Medulla oblongata (tissue), 1 donor: Measurements from ENCODE around the gene TSC1.

Experiments
- DNase-seq: peaks from one replicate; pipeline ENCODE4 v3.0.0-alpha.2; 2015; ENCODE audit errors: extremely low spot score

The TSC1 gene

DNA sequence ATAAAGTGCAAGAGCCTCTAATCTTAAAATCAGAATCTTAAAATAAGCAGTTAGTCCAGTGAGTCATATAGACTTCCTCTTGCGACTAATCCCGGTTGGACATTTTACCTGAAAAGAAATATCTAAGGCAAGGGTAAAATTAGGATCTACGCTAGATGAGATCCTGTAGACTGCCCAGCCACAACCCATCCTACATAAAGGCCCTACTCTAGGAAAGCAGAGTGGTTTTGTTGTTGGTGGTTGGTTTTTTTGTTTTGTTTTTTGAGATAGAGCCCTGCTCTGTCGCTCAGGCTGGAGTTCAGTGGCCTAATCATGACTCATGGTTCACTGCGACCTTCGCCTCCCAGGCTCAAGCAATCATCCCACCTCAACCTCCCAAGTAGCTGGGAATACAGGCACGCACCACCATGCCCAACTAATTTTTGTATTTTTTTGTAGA is 6.9 kb downstream of the TSC1 start:
- no peak for DNase-seq

DNA sequence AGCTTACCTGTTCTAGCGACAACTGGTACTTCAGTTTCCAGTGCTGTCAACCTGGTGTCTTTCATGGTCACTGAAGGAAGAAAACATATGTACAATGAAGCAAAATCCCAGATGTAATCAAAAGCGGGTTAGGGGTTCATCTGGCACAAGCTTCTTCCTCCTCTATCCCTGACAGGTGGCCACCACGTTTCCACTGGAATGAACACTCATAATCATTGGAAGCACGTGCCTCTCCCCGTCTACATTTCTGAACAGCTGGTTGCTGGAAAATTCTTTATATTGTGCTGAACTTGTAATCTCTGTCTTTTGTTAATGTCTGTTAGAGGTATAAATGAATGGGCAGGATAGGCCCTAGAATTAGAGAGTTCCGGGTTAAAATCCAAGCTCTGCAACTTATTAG is 9.4 kb downstream of the TSC1 start:
- DNase-seq: no peak

DNA sequence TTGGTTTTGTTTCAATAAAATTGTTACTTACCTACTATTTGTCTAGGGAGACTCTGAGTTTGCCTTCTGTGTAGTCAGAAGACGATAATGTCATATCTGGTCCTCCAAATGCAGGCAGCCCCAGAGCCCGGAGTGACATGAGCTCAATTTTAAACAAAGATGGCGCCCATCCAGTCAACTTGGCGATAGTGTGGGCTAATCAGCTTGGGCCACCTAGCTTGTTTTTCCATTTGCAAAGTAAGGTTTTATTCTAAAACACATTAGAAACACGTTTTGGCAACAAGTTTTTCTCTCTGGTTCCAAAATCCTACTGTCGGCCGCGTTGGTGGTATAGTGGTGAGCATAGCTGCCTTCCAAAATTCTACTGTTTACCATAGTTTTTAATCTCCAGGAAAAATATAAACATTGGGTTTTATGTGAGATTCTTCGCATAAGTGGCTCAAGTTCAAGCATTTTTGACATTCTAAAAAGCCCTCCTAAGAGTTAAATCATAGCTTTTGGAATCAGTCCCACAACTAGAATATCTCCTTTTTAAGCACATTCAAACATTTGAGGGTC is 13.2 kb downstream of the TSC1 start:
- no peak for DNase-seq

DNA sequence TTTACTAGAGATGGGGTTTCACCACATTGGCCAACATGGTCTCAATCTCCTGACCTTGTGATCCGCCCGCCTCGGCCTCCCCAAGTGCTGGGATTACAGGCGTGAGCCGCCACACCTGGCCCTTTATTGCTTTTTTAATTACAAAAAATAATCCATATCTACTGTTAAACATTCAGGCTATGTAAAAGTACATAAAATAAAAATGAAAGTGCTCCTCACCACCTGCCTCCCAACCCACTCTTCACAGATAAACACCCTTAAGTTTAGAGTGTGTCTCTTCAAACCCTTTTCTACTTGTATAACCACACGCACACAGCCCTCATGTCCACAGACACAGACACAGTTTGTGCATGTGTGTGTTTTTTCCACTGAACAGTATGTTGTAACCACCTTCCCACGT is 16.7 kb downstream of the TSC1 start:
- DNase-seq: no peak

DNA sequence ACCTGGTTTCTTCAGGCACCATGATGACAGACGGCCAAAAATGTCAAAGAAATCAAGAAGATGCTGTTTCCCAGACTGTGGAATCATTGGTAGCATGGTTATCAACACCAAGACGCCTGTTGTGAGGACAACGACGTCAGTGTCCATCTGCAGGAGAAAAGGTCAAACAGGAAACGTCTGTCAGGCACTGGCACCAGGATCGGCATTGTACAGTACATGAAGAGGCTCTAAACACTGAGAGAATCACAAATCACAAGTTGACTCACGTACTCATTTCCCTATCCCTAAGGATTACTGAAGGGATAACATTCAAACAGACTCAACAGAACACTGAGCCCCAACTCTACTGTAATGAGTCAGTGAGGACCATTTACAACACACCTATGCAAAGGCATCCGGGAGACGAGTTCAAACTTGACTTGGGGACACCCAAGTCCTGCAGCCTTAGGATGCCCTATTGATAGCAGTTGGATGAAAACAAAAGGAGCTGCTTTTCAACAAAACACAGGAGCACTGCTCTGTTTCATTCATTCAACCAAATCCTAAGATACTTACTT is 21.0 kb downstream of the TSC1 start:
- peak; percentile 30 for DNase-seq

DNA sequence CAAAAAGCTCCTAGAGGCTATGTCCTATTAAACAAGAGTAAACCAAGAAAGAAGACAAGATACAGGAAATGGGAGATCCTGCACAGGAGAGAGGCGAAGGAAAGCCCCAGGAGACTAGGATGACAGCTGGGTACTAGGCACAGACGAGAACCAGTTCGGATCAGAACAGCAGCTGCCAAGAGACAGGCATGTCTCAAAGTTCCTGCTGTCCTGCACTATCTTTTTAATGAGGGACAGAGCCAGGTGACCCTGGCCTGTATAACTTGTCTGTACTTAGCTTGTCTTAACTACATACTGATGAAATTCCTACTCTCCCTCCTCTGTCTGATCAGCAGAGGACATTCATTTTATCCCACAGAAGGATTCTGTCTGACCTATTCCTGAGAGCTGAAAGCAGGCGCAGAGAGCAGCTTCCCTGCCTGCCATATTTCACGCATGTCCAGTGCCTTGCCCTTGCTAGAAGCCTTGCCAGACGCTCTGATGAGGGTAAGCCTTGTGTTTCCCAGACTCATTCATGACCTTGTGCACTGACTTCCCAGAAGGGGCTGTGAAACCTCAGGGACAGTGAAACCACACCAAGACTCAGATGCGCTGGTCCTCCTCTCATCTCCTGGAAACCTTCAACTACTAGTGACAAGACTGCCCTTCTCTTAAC is 24.7 kb downstream of the TSC1 start:
- no peak for DNase-seq

DNA sequence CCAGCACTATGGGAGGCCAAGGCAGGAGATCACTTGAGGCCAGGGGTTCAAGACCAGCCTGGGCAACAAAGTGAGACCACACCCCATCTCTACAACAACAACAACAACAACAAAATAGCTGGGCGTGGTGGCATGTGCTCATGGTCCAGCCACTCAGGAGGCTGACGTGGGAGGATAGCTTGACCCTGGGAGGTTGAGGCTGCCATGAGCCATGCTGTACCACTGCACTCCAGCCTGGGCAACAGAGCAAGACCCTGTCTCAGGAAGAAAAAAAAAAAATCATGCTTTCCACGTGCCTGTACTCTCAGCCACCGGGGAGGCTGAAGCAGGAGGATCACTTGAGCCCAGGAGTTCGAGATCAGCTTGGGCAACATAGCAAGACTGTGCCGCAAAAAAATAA is 29.5 kb downstream of the TSC1 start:
- DNase-seq: no peak

DNA sequence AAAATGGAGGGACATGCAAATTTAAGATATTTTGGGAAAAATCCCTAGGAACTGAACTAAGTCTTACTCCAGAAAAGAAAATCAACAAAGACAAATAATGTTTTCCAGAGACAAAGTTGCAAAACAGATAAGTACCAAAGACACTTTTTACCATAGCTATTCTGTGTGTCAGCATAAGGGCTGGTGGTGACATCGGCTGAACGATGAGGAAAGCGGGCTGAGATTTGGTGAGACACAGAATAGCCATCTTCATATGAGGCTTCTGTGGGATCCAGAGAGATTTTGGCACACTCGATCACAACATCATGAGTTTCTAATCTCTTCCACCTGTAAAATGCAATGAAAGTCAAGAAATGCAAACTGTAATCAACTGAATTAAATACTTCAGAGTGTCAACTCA is 32.3 kb downstream of the TSC1 start:
- DNase-seq: no peak

DNA sequence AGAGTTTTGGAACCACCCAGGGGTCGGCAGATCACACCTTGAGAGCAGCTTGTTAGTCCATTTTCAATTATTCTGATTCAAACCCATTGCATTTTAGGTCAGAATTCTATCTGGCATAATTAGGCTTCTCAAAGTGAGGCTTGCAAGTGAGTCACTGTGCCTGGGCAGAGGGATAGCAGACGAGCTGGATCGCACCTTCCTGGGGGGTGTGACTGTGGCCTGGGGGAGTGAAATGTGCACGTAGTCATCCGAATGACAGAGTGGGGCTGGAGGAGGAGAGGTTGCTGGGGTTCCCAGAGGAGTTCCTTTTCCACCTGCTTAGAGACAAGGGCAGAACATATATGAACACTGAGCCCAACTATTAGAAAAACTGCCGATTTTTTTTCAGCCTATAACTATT is 34.0 kb downstream of the TSC1 start:
- DNase-seq: no peak

DNA sequence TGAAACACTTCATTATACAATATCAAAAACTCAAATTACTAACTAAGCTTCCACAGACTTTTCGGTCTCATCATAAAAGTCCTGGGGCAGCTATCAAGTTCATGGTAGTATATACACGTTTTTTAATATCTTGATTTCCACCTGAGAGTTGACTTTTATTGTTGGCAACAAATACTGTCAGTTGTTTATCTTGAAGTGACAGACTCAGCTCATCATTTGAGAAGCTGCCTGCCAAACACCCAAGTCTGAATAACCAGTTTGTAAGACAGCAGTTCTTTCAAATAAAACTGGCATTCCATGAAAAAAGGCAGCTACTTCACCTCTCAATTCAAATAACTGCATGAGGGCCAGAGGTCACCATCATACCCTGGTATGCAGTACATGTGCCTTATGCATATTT is 35.1 kb downstream of the TSC1 start:
- no peak for DNase-seq

DNA sequence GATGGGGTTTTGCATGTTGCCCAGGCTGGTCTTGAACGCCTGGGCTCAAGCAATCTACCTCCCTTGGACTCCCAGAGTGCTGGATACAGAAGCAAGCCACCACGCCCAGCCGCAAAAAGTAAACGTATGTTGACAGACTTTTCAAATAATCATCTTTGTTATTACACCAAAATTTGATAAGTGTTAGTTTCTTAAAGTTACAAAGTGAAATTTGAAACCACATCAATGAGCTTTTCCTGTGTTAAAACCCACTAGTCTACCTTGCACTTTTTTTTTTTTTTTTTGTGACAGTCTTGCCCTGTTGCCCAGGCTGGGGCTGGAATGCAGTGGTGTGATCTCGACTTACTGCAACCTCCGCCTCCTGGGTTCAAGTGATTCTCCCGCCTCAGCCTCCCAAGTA is 35.8 kb downstream of the TSC1 start:
- no peak for DNase-seq

DNA sequence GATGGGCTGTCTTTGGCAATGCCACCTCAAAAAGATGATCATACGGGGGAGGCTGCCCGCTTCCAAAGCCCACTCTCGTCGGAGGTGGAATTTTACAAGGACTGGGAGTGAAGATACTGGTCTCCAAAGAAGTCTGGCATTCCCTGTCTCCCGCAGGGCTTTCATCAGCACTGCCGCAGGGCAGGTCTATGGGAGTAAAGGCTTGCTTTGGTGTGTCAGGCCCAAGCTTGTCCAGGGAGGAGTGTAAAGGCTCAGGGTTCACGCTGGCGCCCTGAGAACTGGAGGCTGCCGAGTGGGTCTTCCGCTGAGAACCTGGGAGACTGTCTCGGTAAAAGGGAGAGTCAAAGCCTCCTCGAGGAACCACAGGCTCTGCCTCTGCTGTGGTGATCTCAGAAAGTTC is 38.7 kb downstream of the TSC1 start:
- no peak for DNase-seq

DNA sequence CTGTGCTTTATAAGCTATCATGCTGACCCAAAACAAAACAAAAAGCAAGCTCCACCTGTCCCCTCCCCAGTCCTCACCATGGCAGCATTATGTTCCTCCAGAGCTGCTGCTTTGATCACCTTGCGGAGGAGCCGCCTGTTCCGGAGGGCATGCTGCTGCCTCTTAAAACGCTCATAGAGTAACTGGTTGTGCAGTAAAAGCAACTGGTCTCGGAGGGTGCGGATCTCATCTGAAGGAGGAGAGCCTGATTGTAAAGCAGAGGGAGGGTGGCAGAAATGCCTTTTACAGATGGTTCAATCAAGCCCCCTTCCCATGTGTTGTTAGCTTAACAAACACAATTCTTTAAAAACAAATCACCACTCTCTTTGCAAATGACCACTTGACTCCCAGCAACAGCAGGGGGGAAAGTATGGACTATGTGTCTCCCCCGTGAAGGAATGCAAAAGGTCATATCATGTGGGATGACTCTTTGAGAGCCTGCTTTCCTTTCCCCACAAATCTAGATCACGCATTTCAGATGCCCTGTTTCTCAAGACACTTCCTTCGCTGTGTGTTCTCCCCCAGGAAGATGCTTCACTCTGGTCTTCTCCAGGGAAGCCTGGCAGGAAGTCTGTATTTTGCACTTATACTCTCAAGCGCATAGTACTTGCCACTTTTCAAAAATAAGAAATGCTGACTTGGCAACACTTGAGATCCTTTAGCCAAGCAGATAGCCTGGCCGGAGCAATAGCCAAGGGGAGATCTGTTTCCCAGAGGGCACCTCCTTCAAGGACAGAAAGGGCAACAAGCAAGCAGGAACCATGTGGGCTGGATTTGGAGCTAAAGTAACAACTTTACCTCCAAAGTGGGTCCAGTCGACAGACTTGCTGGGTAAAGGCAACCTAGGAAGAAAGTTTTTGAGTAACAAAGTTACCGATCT is 40.6 kb downstream of the TSC1 start:
- no peak for DNase-seq

DNA sequence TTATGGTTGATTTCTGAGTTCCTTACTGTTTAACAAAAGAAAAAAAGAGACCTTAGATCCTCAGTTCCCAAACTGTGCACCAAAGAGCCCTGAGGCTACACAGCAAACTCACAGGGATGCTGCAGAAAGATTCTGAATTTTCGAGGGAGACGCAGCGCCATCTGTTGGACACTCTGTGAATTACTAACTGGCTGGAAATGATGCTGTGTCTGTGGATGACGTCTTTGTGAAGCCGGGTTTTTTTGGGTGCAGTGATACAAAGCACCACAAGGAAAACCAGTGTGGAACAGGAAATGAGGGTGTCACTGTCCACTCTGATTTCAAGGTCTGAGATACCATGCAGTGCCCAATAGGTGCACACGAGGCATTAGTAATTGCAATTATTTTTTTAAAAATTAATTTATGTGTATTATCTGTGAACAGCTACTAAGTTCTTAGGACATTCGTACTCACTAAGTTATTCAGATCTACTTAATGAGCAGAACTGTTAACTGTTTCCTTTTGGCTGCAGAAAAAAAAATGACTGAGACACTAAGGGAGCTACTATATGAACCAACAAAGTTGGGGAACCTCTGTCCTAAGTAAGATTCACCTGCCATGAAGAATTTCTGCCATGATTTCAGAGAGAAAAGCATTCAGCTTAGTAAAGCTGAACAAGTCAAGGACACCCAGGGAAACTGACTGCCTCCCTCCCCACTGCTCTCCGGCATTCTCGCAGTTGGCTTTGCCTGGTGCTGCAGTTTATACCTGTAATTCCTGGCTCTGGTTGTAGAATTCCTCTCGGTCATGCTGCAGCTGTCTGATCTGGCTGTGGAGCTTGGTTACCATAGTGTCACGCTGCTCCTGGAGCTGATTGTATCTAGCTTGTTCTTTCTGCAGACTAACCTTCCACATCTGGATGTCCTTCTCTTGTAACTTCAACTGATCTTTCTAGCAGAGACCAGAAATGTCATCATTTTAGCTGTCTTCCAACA is 42.3 kb downstream of the TSC1 start:
- peak; percentile 88 for DNase-seq

DNA sequence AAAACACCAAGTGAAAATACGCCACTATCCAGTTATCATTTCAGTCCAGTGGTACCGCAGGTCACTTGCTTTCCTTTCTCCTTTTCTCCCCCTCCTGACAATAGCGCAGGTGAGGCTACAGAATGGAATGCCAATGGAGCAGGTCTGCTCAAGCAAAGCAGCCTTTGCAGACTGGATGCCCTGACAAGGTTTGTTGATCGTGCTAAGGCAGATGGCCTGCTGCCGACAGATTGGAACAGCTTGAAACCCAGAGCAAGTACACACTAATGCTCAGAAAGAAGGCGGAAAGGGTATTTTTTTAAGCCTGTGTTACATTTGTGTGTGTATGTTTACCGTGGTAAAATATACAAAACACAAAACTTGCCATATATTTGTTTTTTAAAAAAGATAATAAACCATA is 46.4 kb downstream of the TSC1 start:
- no peak for DNase-seq

DNA sequence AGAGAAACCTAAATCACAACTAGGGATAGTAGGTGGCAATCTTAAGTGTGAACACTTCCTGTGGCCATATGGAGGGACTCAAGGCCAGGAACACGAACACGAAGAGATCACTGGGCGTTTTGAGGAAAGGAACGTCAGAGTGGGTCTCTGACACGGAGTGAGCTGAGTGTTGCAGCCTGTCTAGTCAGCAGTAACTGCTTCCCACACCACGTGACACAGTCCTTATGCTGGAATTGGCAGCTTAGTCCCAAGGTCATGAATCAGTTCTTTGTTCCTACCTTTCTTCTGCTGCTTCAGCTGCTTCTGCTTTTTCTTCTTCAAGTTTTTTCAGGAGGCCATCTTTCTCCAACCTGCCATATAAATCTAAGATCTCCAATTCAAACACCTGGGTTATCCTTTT is 47.5 kb downstream of the TSC1 start:
- DNase-seq: peak; percentile 95

DNA sequence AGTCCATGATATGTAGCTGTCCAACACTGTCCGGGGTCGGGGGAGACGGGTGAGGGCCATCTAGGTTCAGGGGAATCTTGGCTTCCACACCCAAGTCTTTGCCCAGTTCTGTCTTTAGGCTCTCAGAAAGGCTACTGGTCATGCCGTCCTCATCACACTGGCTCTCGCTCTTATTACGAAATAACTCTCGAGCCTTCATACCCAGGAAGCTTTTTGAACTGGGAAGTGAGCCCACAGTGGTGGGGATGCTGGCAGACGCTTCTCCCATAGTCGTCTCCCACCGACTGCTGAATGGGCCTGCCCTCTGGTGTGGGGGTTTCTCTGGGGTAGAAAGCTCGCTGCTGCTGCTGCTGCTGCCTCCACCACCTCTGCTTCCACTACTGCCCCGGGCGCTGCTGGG is 48.2 kb downstream of the TSC1 start:
- no peak for DNase-seq

DNA sequence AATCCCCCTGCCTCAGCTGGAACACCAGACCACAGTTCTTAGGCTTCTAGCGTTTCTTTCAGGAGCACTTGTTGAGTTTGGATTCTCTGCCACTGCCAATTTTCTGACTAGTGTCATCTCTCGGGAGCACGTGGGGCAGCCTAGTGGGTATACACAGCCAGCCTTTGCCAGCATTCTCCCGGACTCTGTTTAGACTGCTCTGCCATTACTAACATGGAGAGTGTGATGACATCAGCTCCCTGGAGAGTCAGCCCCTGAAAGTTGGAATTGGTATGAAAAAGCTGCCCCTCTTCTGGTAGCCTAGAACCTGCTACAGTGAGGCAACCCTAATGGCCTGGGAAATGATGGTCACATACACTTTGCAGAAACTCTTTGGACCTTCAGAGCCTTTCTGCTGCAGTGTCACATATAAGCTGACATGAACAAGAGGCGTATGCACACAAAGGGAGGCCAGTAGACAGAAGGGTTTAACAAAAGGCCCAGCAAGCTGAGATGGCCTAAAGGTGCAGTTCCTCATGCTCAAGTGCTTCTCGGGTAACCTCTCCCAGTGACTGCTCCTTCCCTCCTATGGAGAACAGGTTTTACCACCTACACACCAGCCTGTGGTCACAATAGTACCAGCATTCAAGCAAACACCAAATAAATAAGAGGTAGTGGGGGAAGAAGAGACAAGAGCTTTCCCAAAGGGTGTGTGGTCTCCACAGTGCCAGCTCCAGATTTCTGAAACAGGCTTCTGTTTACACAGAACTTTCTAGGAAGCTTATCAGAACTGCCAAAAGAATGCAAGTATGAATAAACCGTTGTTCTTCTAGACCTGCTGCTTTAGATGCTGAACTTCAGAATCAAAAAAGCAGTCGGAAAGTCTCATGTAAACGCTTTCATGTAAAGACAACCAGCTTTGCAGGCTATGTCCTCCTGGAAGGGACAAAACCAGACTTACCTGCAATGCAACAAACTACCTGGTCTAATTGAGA is 49.3 kb downstream of the TSC1 start:
- no peak for DNase-seq

DNA sequence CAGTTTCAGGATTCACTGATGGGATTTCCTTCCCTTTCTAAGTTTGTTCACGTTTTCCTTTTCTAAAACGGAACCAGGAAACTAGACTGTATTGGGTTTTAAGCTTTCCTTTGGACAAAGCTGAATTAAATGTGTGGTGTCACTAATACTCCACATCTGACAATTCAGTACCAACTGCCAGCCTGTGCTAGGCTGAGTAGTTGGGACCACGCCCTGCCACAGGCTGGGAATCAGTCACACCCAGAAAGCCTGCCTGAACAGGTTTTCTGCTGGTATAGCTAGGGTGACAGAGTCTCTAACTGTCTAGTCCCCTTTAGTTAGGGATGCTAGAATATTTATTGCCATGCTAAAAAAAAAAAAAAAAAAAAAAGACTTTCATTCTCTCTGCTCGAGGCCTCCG is 50.1 kb downstream of the TSC1 start:
- DNase-seq: no peak

DNA sequence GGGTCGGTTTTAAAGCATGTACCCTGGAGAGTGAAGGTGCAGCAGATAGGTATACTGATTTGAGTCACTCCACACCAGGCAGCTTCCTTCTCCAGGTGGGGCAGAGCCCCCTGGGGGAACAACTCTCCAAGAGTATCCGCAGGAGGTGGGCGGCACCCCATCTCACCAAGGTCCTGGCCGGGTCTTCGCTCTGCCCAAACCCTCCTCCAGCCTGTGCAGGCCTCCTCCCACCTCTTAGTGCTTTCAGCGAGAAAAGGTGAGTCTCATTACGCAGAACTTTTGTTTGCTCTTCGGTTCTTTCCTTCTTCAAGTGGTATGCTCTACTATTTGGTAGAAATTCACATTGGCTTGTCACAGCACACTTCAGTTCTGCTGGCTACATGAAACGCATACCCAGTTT is 52.0 kb downstream of the TSC1 start:
- no peak for DNase-seq
